Spleen (tissue), 7 donors: ENCODE data around the gene NUBP2.

ENCODE experiments used
- CTCF ChIP-seq, 11 experiments: fragments of 200-600 bp in 7 of 11; fragments of 450-650 bp in 4 of 11; sonication (generic) in 4 of 11; IDR thresholded peaks in 8 of 11; conservative IDR thresholded peaks in 3 of 11; 1 replicate in 7 of 11; 2 replicates in 4 of 11; pipeline versions ENCODE4 v1.4.0 to v1.8.0; 2016 to 2021; ENCODE audit warnings: antibody characterized with exemption in 11 of 11, inconsistent platforms in 4 of 11, mild to moderate bottlenecking in 1 of 11
- POLR2A ChIP-seq, 3 donors: fragments of 450-650 bp; IDR thresholded peaks; one replicate each; pipeline ENCODE4 v1.5.1; 2017; ENCODE audit warnings: antibody characterized with exemption in 3 of 3, mild to moderate bottlenecking in 1 of 3
- POLR2AphosphoS5 ChIP-seq, 3 donors: sonication (generic); formaldehyde crosslinking; IDR thresholded peaks; one replicate each; pipeline ENCODE4 v1.5.1; 2017; ENCODE audit warnings: antibody characterized with exemption in 3 of 3
- donor health status: DM: no; HTN: no; CAD: no; lungs with moderate emphysema.
- donor health status: DM: no; HTN: no; CAD: no.
- donor health status: DM: no; HTN: no; CAD: no.

GRCh38 chr16:1794221-1794871 is 11.6 kb downstream of the NUBP2 start:
- TF ChIP-seq POLR2A (IDR thresholded peaks at IDR 0.05) (no peak), CTCF (IDR thresholded peaks at IDR 0.05 in 8 of 11, conservative IDR thresholded peaks at IDR 0.05 in 3 of 11) (no peak), POLR2AphosphoS5 (IDR thresholded peaks at IDR 0.05) (no peak)
